ENCODE measurements around the gene CRTC3.
"Not testable (repeated sequence)": the region's sequence is repeated elsewhere in the genome, so short reads cannot be mapped to it uniquely, and the experiment has no call there.

Gene CRTC3, protein sequence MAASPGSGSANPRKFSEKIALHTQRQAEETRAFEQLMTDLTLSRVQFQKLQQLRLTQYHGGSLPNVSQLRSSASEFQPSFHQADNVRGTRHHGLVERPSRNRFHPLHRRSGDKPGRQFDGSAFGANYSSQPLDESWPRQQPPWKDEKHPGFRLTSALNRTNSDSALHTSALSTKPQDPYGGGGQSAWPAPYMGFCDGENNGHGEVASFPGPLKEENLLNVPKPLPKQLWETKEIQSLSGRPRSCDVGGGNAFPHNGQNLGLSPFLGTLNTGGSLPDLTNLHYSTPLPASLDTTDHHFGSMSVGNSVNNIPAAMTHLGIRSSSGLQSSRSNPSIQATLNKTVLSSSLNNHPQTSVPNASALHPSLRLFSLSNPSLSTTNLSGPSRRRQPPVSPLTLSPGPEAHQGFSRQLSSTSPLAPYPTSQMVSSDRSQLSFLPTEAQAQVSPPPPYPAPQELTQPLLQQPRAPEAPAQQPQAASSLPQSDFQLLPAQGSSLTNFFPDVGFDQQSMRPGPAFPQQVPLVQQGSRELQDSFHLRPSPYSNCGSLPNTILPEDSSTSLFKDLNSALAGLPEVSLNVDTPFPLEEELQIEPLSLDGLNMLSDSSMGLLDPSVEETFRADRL

DNA sequence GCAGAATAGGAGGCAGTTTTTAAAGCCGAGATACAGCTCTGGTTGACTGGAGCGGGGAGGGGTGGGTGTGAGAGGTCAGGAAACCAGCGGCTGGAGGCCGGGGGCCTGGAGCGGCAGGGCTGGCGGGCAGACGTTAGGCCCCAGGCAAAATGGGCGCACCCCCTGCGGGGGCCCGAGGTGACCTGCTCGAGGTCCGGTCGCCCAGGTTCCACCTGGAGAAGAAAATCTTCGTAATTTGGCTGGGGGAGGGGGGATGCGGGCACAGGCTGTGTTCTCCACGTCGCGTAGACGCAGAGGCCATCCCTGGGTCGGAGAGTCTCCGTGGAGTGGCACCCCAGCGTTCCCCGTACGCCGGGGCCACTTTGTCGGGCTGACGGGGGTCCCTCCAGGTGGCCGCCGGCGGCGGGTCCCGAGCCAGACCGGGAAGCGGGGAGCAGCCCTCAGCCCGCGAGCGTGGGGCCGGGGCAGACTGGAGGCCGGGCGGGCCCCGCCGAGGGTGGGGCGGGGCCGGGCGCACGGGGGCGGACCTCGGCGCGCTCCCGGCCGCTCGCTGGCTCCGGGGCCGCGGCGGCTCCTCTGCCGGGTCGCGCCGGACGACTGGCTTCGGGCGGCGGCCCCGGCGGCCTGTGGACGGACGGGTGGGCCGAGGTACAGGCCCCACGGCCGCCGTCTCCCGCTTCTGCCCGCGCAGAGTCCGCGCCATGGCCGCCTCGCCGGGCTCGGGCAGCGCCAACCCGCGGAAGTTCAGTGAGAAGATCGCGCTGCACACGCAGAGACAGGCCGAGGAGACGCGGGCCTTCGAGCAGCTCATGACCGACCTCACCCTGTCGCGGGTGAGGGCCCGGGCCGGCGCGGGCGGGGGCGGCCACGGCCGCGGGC is at the start of gene CRTC3:
Gene CRTC3, plus strand, starts transcription at position 553 of the 879 bp plus-strand sequence. Its CDS starts 149 bp downstream, at position 702.
- peak; percentile 20 for DNase-seq (ENCODE audit: low read depth)

DNA sequence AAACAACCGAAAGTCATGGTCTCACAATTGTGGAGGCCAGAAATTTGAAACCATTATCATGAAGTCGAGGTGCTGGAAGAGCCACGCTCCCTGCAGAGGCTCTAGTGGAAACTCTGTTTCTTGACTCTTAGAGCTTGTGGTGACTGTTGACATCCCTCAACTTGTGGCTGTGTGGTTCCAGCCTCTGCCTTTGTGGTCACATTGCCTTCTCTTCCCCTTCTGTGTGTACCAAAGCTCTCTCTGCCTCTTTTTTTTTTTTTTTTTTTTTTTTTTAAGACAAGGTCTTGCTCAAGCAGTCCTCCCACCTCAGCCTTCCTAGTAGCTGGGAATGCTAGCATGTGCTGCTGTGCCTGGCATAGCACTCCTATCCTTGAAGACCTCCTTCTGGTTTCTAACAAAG is 48.7 kb upstream of the CRTC3 start:
- no peak for DNase-seq (ENCODE audit: low read depth)

DNA sequence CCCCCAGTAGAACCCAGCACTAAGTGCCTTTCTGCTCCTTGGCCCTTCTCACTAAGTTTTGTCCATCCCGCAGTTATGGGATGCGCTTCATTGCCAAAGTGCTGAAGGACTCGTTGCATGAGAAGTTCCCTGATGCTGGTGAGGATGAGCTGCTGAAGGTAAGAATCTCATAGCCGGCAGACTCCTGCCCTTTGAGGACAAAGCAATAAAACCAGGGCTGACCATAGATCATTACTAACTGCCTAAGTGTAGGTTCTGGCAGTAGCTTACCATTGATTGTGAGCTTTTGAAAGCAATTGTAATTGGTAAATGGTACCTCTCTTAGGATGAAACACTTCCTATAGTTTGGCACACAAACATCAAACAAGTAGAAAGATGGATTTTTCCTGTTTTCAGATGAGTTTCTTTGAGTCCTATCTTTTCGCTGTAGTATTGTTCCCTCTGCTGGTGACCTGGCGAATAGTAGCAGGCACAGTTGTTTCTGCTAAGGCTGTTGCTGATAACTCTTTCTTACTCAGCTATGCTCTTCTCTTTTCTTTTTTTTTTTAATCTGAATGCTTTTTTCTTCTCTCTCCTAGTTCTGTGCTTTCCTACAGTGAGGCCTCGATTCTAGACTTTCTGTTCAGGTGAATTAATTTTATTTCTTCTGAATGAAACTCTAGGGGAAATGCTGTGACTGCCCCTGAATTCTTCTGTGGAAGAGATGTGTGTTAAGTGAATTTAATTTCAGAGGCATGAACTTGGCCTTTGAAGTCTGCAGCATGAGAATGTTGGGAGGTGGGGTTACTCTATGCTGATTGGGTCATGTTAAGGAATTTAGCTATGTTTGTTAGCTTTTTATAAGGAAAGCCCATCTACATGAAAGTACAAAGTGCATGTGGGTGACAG is 47.4 kb upstream of the CRTC3 start:
- no peak for DNase-seq (ENCODE audit: low read depth)

DNA sequence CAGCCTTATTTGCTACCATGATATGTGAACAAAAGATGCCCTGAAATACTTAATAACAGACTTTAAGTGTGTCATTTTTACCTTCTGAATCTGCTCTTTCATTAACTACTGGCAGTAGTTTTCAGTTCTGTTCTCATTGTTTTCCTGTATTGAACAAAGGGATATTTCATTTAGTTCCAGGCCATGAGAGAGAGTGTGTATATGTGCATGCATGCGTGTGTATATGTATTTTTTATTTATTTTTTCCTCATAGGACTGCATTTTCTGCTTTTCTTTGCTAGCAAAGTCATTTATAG is 46.8 kb upstream of the CRTC3 start:
- DNase-seq (ENCODE audit: low read depth) = no peak

DNA sequence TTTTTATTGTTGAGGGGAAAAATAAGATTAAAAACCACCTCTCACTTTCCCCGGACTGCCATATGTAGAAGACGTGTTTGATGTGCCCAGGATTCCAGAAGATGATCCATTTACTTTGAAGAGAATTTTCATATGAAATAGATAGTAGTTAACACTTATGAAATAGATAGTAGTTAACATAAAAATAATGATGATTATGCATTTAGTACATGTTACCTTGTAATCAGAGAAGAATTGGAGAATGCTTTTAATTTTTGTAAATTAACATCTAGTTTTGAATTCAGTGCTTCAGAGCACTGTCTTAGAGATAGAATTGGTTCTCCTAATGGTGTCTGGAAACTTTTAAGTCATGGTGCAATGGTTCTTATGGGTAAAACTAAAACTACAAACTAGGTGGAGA is 46.1 kb upstream of the CRTC3 start:
- no peak for DNase-seq (ENCODE audit: low read depth)

DNA sequence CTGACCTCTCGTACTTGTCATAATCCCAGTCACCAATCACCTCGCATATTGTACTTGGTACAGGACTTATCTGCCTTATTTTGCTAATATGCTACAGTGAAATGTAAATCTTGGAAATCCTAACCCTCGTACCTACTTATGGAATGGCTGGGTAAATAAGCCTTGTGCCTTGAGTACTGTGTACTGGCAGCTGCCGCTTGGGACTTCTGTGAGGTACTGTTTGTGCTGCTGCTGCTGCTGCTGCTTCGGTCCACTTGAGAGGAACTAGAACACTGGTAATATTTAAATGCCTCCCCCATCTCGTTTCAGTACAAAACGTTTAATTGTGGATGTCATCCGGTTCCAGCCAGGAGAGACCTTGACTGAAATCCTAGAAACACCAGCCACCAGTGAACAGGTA is 42.5 kb upstream of the CRTC3 start:
- DNase-seq (ENCODE audit: low read depth) = no peak

DNA sequence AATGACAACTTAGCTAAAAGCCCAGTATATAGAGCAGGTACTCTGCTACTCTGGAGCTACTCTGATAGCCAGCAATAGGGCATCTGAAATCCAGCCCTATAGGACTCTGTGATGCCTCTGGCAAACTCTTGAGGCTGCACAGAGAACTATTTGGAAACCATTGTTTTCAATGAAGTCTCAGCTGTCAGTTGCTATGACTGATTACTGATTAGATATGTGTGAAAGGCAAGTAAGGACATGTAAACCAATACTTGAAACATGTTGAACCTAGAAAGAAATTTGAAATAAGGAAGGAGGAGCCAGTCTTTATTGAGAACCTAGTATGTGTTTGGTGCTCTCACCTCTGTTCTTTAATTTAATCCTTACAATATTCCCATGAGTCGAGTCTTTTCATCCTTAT is 40.2 kb upstream of the CRTC3 start:
- DNase-seq (ENCODE audit: low read depth) = no peak

DNA sequence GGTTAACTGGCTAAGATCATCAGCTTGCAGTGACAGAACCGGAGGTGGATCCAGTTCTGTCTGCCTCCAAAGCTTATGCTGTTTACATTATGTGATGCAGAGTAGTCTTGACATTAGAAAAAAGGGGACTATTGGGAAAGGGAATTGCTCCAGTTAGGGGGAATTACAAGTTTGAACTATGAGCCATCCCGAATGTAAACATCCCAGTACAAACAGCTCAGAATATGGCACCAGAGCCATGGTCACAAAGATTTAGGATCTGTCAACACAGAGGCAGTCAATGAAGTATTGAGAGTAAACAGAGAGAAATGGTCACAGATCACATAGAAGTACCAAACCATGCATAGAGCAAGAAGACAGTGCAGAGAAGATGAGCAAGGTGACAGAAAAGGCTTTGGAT is 39.8 kb upstream of the CRTC3 start:
- no peak for DNase-seq (ENCODE audit: low read depth)

DNA sequence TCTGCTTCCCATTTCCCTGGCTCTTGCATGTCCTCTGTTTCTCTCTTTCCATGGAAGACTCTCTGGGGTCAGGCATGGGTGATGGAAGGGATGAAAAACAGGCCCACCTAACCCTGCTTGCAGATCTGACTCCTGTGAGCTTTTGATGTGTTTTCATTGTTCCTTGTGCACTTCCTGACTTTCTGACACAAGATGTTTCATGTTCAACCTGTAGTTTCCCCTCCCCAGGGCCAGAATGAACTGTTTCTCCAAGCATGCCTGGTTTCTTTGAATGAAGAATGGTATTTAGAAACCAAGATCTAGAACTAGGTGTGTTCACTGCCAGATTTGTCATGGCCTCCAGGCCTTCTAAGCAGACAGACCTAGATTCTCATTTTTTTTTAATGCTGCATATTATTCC is 36.1 kb upstream of the CRTC3 start:
- no peak for DNase-seq (ENCODE audit: low read depth)

DNA sequence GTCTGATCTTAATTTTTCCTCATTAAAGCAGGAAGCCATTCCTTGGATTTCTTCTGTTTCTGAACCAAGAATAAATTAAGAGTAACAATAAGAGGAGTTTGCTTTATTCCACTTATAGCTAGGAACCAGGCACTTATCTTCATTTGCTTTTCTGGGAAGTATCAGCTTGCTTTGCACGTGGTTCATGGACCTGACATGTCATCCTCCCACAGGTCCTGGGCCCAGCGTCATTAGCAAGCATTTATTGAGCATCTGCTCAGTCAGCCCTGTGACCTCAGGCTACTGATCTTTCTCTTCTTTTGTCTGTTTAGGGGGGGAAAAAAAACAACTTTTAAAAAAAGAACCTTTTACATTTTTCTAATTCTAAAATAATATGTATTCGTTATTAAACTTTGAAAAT is 34.7 kb upstream of the CRTC3 start:
- no peak for DNase-seq (ENCODE audit: low read depth)

DNA sequence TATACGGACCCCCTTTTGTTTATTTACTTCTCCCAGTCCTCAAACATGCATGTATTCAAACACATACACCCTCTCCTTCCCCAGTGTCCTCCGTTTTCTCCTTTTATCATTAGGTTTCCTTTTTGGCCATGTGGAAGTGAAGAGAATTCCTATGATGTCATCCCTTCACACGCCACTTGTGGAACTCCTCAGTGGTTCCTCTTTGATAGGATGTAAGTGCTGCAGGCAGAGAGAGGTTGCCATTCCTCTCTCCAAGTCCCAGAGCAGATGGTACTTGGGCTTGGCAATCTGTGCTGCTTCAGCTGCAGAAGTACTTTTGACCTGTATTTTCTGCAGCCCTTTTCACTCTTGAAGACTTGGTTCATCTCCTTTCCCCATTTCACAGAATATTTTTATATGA is 32.9 kb upstream of the CRTC3 start:
- DNase-seq (ENCODE audit: low read depth) = no peak

DNA sequence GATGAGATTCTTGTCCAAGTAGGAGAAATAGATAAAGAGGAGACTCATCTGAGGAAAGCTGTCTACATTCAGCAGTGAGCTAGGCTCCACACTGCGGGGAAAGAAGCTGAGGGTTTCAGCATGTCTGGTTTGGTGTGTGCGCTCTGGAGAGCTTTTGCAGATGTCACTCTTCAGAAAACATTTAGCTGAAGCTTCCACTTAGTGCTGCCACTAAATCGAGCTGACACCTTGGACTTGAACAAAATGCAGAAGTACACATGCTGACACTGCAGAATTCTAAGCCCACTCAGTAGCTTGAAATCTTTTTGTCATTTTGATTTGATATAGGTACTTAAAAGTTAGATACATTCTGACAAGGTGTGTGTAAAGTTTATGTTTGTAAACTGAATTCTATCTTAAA is 32.3 kb upstream of the CRTC3 start:
- no peak for DNase-seq (ENCODE audit: low read depth)

DNA sequence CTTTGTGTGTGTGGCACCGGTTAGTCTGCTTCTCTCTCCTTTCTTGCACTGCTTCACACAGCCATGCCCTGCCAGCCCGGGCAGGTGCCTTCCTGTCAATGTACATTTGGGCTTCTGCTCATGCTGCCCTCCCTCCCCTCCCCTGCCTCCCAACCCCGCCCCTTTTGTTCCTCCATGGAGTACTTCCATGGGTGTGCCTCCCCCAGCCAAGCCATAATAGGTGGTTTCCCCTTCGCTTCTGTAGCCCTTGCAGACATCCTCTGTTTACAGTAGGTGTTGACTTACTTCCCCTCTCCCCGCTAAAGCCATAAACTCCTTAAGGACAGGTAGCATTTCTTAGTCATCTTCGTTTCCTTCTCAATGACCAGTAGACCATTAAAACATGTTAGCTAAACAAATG is 31.8 kb upstream of the CRTC3 start:
- DNase-seq (ENCODE audit: low read depth) = no peak

DNA sequence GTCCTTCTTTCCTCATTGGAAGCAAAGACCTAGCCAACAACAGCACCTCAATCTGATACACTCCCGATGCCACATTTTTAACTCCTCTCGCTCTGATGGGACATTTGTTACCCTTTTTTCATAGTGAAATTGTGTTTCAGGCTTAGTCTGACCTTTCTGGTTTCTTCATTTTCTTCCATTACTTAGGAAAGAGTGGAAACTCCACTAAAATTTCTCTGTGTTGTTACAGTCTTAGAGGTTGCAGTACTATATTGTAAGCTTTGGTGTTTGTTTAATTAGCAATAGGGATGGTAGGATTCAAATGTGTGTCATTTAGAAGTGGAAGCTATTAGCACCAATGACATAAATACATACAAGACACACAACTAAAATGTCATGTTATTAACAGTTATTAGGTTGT is 29.6 kb upstream of the CRTC3 start:
- DNase-seq (ENCODE audit: low read depth) = no peak

DNA sequence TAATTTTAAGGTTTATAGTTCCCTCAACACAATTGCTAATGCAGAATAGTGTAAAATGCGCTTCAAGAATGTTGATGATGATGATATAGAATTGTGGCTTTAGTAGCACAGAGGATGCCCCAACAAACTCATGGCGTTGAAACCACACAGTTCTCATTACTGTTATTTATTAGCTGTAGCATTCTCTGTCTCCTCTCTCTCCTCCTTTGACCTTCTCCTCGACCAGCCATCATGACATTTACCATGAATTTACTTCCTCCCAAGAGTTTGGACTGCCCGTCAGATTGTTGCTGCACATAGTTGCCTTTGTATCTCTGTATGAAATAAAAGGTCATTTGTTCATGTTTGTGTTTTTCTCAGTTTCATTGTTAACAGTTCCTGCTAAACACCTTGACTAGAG is 27.8 kb upstream of the CRTC3 start:
- DNase-seq (ENCODE audit: low read depth) = no peak

DNA sequence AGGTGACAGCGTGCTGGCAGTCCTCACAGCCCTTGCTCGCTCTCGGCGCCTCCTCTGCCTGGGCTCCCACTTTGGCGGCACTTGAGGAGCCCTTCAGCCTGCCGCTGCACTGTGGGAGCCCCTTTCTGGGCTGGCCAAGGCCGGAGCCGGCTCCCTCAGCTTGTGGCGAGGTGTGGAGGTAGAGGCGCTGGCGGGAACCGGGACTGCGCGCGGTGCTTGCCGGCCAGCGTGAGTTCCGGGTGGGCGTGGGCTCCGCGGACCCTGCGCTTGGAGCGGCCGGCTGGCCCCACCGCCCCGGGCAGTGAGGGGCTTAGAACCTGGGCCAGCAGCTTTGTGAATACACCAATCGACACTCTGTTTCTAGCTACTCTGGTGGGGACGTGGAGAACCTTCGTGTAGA is 18.9 kb upstream of the CRTC3 start:
- not testable (repeated sequence) for DNase-seq (ENCODE audit: low read depth)

DNA sequence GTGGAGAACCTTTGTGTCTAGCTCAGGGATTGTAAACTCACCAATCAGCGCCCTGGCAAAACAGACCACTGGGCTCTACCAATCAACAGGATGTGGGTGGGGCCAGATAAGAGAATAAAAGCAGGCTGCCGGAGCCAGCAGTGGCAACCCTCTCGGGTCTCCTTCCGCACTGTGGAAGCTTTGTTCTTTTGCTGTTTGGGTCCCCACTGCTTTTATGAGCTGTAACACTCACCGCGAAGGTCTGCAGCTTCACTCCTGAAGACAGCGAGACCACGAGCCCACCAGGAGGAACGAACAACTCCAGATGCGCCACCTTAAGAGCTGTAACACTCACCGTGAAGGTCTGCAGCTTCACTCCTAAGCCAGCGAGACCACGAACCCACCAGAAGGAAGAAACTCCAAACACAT is 18.5 kb upstream of the CRTC3 start:
- DNase-seq (ENCODE audit: low read depth) = not testable (repeated sequence)

DNA sequence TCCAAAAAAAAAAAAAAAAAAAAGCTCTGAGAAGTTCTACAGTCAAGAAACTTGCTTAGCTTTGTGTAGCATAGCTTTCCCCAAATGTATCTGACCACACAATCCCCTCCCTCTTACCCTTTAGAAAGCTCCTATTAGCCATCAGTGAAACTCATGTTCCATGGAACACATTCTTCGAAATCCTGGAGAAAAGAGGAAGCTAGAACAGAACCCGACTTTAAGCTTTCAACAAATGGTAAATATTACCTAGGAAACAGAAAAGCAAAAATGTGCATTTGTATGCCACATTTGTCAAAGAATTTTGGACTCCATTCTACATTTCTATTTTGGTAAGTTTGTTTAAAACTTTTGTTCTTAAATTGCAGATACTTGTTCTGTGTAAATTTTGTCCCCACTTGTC is 17.4 kb upstream of the CRTC3 start:
- DNase-seq (ENCODE audit: low read depth) = no peak

DNA sequence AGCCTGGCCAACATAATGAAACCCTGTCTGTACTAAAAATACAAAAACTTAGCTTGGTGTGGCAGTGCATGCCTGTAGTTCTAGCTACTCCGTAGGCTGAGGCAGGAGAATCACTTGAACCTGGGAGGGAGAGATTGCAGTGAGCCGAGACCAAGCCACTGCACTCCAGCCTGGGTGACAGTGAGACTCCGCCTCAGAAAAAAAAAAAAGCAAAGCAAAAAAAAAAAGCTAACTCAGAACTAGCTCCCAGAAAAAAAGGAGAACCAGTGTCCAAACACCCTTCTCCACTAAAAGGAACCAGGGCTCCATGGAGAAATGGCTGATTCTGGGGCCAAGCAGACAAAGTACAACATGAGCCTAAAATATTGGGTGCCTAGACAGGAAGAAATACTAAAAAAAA is 16.7 kb upstream of the CRTC3 start:
- DNase-seq (ENCODE audit: low read depth) = no peak

DNA sequence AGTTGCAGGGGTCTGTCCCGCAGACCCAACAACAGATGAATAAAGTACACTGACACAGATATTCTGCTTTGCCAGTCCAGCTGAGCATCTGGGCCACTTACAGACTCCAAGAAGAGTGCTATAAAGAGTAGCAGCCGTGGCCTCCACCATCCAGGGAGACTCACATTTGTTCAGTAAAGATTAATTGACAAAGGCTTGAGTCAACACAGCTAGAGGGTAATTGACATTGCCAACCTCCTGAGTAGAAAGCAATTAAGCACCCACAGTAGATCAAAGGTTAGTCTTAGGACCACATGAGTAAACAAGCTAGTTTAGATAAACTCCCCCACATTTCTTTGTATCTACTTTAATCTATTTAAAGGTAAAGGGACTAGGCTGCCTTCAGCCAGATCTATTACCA is 16.3 kb upstream of the CRTC3 start:
- no peak for DNase-seq (ENCODE audit: low read depth)

DNA sequence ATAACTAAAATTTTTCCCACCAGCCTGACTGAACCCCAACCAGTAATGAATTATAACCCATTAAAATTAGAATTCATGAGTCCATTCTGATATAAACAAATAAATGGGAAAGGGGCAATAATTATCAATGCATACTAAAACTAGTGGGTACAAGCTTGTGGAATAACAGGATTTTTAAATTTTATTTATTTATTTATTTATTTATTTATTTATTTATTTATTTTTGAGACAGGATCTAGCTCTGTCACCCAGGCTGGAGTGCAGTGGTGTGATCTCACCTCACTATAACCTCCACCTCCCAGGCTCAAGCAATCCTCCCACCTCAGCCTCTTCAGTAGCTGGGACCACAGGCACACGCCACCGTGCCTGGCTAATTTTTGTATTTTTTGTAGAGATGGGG is 15.8 kb upstream of the CRTC3 start:
- DNase-seq (ENCODE audit: low read depth) = not testable (repeated sequence)

DNA sequence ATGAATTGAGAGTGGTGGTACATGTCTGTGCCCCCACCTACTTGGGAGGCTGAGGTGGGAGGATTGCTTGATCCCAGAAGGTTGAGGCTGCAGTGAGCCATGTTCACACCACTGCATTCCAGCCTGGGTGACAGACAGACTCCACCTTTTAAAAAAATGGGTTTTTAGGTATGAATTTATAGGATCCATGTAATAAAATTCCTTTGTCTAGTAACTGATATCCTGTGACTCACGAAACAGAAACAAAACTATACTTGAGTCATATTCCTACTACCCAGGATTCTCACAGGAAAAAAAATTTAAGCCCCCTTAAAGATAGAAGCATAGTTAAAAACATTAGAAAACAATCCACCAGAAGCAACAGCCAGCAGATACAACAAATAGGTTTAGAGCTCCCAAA is 10.0 kb upstream of the CRTC3 start:
- DNase-seq (ENCODE audit: low read depth) = no peak
